HCT116 (cell line): ENCODE data around the gene SPDYE3.
"Not testable (repeated sequence)": the region's sequence is repeated elsewhere in the genome, so short reads cannot be mapped to it uniquely, and the experiment has no call there.

Experiments
- CEBPB ChIP-seq: IDR thresholded peaks from 2 replicates; pipeline ENCODE4 v1.6.1; 2012; ENCODE audit warnings: low read depth
- EZH2 ChIP-seq: fragments of 200-600 bp; sonication (generic); IDR thresholded peaks from 2 replicates; pipeline ENCODE4 v1.6.1; 2017; ENCODE audit warnings: antibody characterized with exemption, mixed run types
- EZH2phosphoT487 ChIP-seq: fragments of 200-600 bp; IDR thresholded peaks from 2 replicates; pipeline ENCODE4 v1.6.1; 2018; ENCODE audit warnings: antibody characterized with exemption, borderline replicate concordance
- POLR2A ChIP-seq: IDR thresholded peaks from 2 replicates; pipeline ENCODE4 v1.7.0; 2011; ENCODE audit warnings: borderline replicate concordance; ENCODE audit not compliant: insufficient read depth, insufficient read length; ENCODE audit errors: extremely low read depth
- SP1 ChIP-seq: IDR thresholded peaks from 2 replicates; pipeline ENCODE4 v1.6.1; 2012; ENCODE audit warnings: low read depth
- TCF7L2 ChIP-seq: IDR thresholded peaks from 2 replicates; pipeline ENCODE4 v1.7.0; 2011; ENCODE audit warnings: borderline replicate concordance, inconsistent platforms; ENCODE audit not compliant: insufficient read depth, insufficient read length; ENCODE audit errors: extremely low read depth
- YY1 ChIP-seq: IDR thresholded peaks from 2 replicates; pipeline ENCODE4 v1.6.1; 2011; ENCODE audit warnings: low read length, low read depth, moderate library complexity, mild to moderate bottlenecking; ENCODE audit not compliant: insufficient replicate concordance; ENCODE audit errors: extremely low read depth
- TF ChIP-seq, protein P1 (sequence below), 3 experiments: fragments of 200-600 bp in 1 of 3; sonication (generic) in 1 of 3; IDR thresholded peaks in 2 of 3; conservative IDR thresholded peaks in 1 of 3; 2 replicates each; pipeline ENCODE4 v1.5.1; 2012 to 2017; ENCODE audit warnings: low read depth in 2 of 3, low read length in 2 of 3, antibody characterized with exemption in 1 of 3, borderline replicate concordance in 1 of 3, control low read depth in 1 of 3, mild to moderate bottlenecking in 1 of 3, mixed read lengths in 1 of 3, mixed run types in 1 of 3, moderate library complexity in 1 of 3; ENCODE audit not compliant: insufficient read depth in 1 of 3
- TF ChIP-seq, protein P2 (sequence below): IDR thresholded peaks from 2 replicates; pipeline ENCODE4 v1.6.1; 2012
- TF ChIP-seq, protein P3 (sequence below): IDR thresholded peaks from 2 replicates; pipeline ENCODE4 v1.6.1; 2012; ENCODE audit warnings: low read depth
- TF ChIP-seq, protein P4 (sequence below): IDR thresholded peaks from 2 replicates; pipeline ENCODE4 v1.6.1; 2012

DNA sequence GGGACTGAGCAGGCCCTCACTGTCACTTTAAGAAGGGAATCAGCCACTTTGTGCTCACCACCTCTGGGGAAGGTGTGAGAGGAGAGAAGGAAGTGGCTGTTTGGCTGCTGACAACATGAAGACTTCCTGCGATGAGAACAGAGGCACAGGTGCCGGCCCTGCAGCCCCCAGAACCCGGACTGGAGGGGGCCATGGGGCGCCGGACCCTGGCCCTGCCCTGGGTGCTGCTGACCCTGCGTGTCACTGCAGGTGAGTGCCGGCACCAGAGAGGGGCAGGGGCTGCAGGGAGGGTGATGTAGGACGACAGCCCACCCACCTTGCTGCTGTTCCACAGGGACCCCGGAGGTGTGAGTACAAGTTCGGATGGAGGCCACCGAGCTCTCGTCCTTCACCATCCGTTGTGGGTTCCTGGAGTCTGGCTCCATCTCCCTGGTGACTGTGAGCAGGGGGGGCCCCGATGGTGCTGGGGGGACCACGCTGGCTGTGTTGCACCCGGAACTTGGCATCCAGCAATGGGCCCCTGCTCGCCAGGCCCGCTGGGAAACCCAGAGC, 44.8 kb downstream of the SPDYE3 start:
- TF ChIP-seq YY1, POLR2A, EZH2, SP1, CEBPB, EZH2phosphoT487, TCF7L2: not testable (repeated sequence)
- TF ChIP-seq, protein P1, sequence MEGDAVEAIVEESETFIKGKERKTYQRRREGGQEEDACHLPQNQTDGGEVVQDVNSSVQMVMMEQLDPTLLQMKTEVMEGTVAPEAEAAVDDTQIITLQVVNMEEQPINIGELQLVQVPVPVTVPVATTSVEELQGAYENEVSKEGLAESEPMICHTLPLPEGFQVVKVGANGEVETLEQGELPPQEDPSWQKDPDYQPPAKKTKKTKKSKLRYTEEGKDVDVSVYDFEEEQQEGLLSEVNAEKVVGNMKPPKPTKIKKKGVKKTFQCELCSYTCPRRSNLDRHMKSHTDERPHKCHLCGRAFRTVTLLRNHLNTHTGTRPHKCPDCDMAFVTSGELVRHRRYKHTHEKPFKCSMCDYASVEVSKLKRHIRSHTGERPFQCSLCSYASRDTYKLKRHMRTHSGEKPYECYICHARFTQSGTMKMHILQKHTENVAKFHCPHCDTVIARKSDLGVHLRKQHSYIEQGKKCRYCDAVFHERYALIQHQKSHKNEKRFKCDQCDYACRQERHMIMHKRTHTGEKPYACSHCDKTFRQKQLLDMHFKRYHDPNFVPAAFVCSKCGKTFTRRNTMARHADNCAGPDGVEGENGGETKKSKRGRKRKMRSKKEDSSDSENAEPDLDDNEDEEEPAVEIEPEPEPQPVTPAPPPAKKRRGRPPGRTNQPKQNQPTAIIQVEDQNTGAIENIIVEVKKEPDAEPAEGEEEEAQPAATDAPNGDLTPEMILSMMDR (IDR thresholded peaks at IDR 0.05 in 2 of 3, conservative IDR thresholded peaks at IDR 0.05 in 1 of 3; ENCODE audit: borderline replicate concordance in 1 of 3, insufficient read depth in 1 of 3, low read depth in 2 of 3, low read length in 2 of 3), result not testable (repeated sequence)
- TF ChIP-seq, protein P2, sequence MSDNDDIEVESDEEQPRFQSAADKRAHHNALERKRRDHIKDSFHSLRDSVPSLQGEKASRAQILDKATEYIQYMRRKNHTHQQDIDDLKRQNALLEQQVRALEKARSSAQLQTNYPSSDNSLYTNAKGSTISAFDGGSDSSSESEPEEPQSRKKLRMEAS, result not testable (repeated sequence)
- TF ChIP-seq, protein P3, sequence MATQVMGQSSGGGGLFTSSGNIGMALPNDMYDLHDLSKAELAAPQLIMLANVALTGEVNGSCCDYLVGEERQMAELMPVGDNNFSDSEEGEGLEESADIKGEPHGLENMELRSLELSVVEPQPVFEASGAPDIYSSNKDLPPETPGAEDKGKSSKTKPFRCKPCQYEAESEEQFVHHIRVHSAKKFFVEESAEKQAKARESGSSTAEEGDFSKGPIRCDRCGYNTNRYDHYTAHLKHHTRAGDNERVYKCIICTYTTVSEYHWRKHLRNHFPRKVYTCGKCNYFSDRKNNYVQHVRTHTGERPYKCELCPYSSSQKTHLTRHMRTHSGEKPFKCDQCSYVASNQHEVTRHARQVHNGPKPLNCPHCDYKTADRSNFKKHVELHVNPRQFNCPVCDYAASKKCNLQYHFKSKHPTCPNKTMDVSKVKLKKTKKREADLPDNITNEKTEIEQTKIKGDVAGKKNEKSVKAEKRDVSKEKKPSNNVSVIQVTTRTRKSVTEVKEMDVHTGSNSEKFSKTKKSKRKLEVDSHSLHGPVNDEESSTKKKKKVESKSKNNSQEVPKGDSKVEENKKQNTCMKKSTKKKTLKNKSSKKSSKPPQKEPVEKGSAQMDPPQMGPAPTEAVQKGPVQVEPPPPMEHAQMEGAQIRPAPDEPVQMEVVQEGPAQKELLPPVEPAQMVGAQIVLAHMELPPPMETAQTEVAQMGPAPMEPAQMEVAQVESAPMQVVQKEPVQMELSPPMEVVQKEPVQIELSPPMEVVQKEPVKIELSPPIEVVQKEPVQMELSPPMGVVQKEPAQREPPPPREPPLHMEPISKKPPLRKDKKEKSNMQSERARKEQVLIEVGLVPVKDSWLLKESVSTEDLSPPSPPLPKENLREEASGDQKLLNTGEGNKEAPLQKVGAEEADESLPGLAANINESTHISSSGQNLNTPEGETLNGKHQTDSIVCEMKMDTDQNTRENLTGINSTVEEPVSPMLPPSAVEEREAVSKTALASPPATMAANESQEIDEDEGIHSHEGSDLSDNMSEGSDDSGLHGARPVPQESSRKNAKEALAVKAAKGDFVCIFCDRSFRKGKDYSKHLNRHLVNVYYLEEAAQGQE, result not testable (repeated sequence)
- TF ChIP-seq, protein P4, sequence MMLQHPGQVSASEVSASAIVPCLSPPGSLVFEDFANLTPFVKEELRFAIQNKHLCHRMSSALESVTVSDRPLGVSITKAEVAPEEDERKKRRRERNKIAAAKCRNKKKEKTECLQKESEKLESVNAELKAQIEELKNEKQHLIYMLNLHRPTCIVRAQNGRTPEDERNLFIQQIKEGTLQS, result not testable (repeated sequence)
